Measurements from ENCODE around the gene DEPP1.

DNA sequence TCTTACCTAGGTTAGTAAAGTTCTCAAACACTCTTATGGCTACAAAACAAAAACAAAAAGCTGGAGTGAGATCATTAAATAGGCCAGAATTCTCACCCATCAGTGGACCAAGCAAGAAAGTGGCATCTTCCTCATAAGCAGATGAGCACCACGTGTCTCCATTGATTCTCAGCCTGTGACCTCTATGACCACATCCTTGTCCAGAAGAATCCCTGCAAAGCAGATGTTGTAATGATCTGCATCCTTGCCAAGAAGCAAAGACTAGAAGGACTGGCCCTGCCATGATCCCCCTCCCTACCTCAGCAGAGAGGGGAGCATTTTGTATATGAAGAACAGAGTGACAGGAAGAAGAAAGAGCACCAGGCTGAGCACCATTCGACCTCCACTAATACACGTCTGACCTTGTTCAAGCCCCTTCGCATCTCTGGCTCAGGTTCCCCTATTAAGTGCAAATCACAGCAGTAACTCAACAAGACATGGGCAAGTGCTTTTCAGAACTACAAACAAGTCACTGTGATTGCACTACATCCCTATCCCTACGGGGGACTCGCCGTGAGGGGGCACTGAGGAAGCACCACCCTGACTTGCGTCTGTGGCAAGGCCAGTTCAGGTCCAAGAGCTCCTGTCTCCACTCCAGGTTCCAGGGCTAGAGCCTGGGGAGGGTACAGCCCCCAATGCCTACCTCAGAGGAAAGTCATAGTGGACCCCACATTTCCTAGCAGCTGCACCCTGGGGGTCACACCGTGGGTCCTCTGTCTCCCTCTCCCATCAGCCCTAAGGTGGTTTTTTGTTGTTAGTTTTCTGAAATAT, 41.2 kb downstream of the DEPP1 start:
- TF ChIP-seq GATA2 (IDR thresholded peaks at IDR 0.05; ENCODE audit: low read depth, low read length) (no peak), GATA3 (IDR thresholded peaks at IDR 0.05; ENCODE audit: low read depth, low read length) (no peak)
